GM10248 (cell line): ENCODE results near the gene HIC1.

Source experiments
- CTCF ChIA-PET: fragments of 300-600 bp; sonication (Branson Sonifier 250); formaldehyde crosslinking; extraction: SDS; loops from one replicate; lab custom pipeline; 2021; ENCODE audit warnings: antibody characterized with exemption; lab: Yijun Ruan, JAX
- POLR2A ChIA-PET: fragments of 350-650 bp; sonication (Branson Sonifier 250); formaldehyde crosslinking; extraction: SDS; loops from one replicate; lab custom pipeline; 2020; ENCODE audit warnings: antibody characterized with exemption; lab: Yijun Ruan, JAX
- DNase-seq: peaks from one replicate; pipeline ENCODE4 v3.0.0; 2012; ENCODE audit errors: extremely low spot score
- TF ChIP-seq, protein P1 (sequence below): IDR thresholded peaks from 2 replicates; pipeline ENCODE4 v1.5.1; 2012; ENCODE audit warnings: mild to moderate bottlenecking, low read depth; ENCODE audit errors: extremely low read depth, missing control alignments, control extremely low read depth

HIC1 gene

DNA sequence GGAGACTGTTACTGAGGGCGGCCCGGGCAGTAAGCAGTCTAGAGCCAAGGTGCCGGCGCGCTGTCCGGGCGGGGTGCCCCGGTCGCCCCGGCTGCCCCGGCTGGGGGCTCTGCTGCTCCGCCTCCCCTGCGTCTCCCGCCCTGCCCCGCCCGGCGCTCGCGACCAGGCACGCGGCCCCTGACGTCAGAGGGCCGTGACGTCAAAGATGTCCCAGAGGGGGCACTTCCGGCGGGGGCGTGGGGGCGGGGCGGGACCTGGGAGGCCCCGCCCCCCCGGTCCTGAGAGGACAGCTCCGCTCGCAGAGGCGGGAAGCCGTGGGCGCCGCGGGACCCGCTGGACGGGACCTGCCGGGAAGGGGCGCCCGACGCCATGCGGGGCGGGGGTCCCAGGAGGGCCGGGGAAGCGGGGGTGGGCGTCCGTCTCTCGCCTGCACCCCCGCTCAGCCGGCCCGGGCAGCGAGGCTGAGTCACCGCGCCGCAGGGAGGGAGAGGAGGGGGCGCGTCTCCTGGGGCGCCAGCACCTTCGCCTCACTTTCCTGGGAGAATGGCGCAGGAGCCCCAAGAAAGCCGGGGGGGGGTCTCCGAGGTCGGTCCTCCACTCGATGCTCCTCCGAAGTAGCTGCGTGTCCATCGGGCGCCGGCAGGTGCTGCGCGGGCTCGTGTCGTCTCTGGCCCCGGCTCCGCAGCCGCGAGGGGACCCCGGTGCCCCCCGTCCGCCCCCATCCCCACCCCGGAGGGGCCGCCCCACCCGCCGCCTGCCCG, 4.4 kb upstream of the HIC1 start:
- TF ChIP-seq, protein P1, sequence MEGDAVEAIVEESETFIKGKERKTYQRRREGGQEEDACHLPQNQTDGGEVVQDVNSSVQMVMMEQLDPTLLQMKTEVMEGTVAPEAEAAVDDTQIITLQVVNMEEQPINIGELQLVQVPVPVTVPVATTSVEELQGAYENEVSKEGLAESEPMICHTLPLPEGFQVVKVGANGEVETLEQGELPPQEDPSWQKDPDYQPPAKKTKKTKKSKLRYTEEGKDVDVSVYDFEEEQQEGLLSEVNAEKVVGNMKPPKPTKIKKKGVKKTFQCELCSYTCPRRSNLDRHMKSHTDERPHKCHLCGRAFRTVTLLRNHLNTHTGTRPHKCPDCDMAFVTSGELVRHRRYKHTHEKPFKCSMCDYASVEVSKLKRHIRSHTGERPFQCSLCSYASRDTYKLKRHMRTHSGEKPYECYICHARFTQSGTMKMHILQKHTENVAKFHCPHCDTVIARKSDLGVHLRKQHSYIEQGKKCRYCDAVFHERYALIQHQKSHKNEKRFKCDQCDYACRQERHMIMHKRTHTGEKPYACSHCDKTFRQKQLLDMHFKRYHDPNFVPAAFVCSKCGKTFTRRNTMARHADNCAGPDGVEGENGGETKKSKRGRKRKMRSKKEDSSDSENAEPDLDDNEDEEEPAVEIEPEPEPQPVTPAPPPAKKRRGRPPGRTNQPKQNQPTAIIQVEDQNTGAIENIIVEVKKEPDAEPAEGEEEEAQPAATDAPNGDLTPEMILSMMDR = no peak
- CTCF ChIA-PET = interaction anchor here (0.7 to 2.7 kb wide), 5 partner anchors 194 to 302 kb away, joined by 3 to 12 read pairs (median 4); no protein-coding TSS in a partner anchor
- peak; percentile 71 for DNase-seq
- POLR2A ChIA-PET = interaction anchor here (0.6 kb wide), 1 partner anchor 1713 kb away, joined by 3 read pairs; no protein-coding TSS in a partner anchor

DNA sequence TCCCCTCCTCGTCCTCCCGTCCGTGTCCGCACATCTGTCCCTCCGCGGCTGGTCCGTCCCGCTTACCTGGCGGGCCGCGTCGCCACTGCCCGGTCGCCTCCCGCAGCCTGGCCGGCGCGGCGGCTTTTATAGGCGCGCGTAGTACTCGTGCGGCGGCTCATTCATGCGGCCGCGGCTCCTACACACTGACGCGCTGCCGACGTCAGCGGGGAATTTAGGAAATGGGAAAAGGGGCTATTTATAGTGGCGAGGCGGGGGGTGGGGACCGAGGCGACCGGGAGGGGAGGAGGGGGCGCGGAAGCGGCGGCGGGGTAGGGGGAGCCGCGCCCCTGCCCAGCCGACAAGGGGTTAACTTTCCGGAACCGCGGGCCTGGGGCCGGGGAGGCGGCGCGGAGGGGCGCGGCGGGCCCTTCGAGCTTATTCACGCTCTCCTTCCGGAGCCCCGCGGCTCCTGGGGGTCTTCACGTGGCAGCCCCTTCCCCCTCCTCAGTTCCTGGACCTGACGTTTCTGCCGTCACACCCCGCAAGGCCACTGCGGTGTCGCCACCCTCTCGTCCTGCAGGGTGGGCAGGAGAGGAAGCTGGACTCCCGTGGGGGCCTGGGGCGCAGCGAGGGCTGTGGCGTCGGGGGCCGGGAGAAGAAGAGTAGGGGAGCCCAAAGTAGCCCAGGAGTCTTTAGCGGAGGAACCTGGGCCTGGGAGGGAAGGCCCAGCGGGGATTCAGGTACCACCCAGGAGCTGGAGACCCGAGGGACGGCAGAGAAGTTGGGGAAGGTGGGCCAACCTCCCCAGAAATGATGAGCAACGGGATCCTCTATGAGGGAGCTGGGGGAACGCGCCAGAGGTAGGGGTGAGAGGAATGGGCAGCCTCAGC, 3.6 kb upstream of the HIC1 start:
- ChIA-PET CTCF (interaction anchor here (0.9 to 2.7 kb wide), 6 partner anchors 13 to 301 kb away, joined by 3 to 12 read pairs (median 3); no protein-coding TSS in a partner anchor), POLR2A (interaction anchor here (0.6 kb wide), 1 partner anchor 1714 kb away, joined by 3 read pairs; no protein-coding TSS in a partner anchor)
- no peak for DNase-seq
- TF ChIP-seq, protein P1 = no peak

DNA sequence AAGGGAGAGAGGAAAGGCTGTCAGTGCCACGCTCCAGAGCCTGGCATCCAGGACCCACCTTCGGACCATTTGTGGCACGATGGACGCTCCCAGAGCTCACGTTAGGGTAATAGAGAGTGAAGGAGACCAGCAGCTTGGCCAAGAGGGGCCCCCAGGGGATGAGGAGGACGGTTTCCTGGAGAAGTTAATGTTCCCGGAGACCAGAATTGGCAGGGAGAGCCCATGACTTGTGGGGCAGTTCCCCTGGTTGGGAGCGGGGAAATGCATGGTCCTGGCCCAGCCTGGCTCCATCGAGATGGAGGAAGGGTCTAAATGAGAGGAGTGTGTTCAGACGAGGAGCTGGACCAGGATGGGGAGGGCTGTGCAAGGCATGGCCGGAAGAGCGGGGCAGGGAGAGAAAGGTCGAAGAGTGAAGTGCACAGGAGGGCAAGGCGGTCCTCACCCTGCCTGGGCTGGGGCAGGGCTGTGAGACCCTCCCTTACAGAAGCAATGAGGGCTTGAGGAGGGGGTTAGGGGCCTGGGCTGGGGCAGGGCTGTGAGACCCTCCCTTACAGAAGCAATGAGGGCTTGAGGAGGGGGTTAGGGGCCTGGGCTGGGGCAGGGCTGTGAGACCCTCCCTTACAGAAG, 2.9 kb upstream of the HIC1 start:
- ChIA-PET CTCF (interaction anchor here (0.9 to 2.7 kb wide), 6 partner anchors 12 to 300 kb away, joined by 3 to 12 read pairs (median 3); no protein-coding TSS in a partner anchor), POLR2A (no interaction called here)

DNA sequence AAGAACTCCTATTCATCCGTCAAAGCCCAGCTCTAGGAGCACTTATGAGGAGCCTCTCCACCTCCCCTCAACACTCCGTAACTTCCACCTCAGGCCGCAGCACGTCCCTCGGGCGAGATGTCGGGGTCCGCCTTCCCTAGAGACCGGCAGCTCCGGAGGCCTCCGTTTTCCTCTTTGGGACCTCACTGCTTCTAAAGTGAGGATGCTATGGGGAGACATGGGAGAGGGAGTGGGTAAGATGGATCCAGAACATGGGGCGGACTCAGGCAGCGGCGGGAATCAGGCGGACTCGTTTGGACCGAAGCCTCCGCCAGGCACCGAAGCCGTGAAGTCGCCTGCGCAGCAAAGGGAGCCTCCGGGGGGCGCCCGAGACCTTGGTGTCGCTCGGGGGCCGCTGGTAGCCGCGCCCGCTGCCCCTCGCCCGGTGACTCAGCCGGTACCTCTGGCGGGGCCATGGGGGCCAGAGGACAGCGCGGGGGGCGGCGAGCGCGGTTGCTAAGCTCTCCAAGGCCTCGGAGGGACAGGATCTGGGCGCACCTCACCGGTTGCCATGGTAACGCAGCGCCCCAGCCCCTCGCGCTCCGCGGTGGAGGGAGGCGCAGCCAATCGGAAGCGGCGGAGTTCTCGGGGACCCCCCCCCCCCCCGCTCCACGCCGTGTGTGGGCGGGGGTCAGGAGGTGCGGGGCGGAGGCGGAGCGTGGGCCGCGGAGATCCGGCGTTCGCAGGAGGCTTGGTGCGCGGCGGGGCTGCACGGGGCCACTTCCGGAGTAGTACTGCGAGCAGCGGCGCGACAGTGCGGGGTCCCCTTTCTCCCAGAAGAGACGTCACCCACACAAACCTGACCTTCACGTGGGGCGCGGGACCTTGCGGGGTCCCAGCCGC, 1.3 kb upstream of the HIC1 start:
- ChIA-PET POLR2A (interaction anchor here (0.7 to 1.2 kb wide), 2 partner anchors 182 to 200 kb away, joined by 4 to 5 read pairs; no protein-coding TSS in a partner anchor), CTCF (interaction anchor here (0.6 to 8.9 kb wide), 30 partner anchors 9 to 362 kb away, joined by 3 to 205 read pairs (median 6); partner anchors contain the start of gene TSR1)
- DNase-seq = peak; percentile 82
- TF ChIP-seq, protein P1 = peak; percentile 77

More for the DNA sequence above, 2.9 kb upstream of the HIC1 start:
- TF ChIP-seq, protein P1 = no peak
- DNase-seq = no peak

DNA sequence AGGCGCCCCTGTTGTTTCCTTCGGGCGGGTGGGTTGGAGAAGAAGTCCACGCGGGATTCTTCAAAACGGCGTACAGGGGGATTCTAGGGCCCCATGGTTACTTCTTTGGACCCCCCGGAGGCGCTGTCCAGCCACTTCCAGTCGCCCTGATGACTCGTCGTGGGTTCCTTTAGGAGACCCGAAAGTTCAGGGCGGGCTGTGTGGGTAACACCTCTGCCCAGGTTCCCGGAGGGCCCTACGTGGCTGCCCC, 716 bp upstream of the HIC1 start:
- POLR2A ChIA-PET = interaction anchor here (0.8 to 1.9 kb wide), 5 partner anchors 10 to 337 kb away, joined by 3 to 10 read pairs (median 5); no protein-coding TSS in a partner anchor

More for the DNA sequence above, 716 bp upstream of the HIC1 start:
- no peak for DNase-seq
- TF ChIP-seq, protein P1 = no peak
- CTCF ChIA-PET = interaction anchor here (0.6 to 8.9 kb wide), 43 partner anchors 8 to 362 kb away, joined by 3 to 205 read pairs (median 4); partner anchors contain the start of genes SMG6, SRR and TSR1
